H1 (cell line): ENCODE results near the gene GTF2IRD1. TPM values are rescaled to one million over a fixed set of nuclear protein-coding genes. Genes with fewer than 3 reads are reported as not detected.

ENCODE experiments used
- CHD7 ChIP-seq: fragments of 300-600 bp; sonication (generic); IDR thresholded peaks from 2 replicates; pipeline ENCODE4 v1.7.1; 2012; ENCODE audit warnings: low read length, moderate library complexity, mild to moderate bottlenecking, inconsistent platforms; ENCODE audit not compliant: insufficient replicate concordance
- polyA plus RNA-seq, 7 experiments: library from polyadenylated mRNA; depleted of rRNA in 3 of 7; stranded (reverse) in 5 of 7; unstranded in 2 of 7; fragments of >200 nt in 5 of 7; fragments of 200-250 nt in 2 of 7; gene quantifications; 1 replicate in 5 of 7; 2 replicates in 1 of 7; 4 replicates in 1 of 7; pipeline versions ENCODE4 v1.2.1 to v1.2.3, GENCODE V29; 2011 to 2013; ENCODE audit warnings: missing spikeins in 2 of 7, mixed read lengths in 2 of 7
- total RNA-seq: library from RNA; stranded (reverse); fragmentation: NEBNext Ultra II Directional; extraction: Animal tissue kit (Norgen Biotek cat#: 25700); gene quantifications from 2 replicates; pipeline ENCODE4 v1.2.1, GENCODE V29; 2021

GTF2IRD1 gene
- total and polyA plus RNA-seq, 2 of the 8 experiments (the other 6 are each of a cell fraction or from before 2014, with no cell fraction given): 27.4 to 45.4 TPM

- peak; percentile 99 for TF ChIP-seq CHD7
Measured at GRCh38 chr7:74623135-74623534, 169.4 kb downstream of the GTF2IRD1 start (continued).
